GM12801 (cell line): Measurements from ENCODE around the gene SLC4A1AP.

ENCODE experiments used
- TF ChIP-seq, protein P1 (sequence below): IDR thresholded peaks from one replicate; pipeline ENCODE4 v1.5.1; 2011; ENCODE audit warnings: control low read depth; ENCODE audit not compliant: insufficient read length; ENCODE audit errors: extremely low read depth

Gene SLC4A1AP

DNA sequence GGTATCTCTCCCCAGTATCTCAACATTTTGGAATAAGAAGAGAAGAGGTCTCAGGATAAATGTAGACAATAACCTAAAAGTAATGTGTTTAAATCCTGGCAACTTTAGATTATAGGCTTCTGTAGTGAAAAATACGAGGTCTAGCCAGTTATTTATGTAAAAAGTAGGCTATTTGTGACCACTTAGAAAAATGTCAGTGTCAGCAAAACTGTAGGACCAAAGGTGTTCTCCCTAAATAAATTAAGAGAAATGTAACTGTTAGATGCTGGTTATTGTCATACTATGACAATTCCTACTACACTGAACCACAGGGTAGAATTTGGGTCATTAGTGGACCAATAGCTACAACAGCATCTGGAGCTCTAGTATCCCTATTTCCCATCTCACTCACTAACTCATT lies 2.3 kb upstream of the SLC4A1AP start:
- TF ChIP-seq, protein P1, sequence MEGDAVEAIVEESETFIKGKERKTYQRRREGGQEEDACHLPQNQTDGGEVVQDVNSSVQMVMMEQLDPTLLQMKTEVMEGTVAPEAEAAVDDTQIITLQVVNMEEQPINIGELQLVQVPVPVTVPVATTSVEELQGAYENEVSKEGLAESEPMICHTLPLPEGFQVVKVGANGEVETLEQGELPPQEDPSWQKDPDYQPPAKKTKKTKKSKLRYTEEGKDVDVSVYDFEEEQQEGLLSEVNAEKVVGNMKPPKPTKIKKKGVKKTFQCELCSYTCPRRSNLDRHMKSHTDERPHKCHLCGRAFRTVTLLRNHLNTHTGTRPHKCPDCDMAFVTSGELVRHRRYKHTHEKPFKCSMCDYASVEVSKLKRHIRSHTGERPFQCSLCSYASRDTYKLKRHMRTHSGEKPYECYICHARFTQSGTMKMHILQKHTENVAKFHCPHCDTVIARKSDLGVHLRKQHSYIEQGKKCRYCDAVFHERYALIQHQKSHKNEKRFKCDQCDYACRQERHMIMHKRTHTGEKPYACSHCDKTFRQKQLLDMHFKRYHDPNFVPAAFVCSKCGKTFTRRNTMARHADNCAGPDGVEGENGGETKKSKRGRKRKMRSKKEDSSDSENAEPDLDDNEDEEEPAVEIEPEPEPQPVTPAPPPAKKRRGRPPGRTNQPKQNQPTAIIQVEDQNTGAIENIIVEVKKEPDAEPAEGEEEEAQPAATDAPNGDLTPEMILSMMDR: no peak

DNA sequence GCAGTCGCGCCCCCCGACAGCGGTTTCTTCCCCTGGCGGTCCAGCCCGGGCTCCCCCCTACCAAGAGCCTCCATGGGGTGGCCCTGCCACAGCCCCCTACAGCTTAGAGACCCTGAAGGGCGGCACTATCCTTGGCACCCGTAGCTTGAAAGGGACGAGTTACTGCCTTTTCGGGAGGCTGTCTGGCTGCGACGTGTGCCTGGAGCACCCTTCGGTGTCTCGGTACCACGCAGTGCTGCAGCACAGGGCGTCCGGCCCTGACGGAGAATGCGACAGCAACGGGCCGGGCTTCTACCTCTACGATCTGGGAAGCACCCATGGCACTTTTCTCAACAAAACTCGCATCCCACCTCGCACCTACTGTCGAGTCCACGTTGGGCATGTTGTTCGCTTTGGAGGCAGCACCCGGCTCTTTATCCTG lies 475 bp downstream of the SLC4A1AP start:
- TF ChIP-seq, protein P1: no peak

DNA sequence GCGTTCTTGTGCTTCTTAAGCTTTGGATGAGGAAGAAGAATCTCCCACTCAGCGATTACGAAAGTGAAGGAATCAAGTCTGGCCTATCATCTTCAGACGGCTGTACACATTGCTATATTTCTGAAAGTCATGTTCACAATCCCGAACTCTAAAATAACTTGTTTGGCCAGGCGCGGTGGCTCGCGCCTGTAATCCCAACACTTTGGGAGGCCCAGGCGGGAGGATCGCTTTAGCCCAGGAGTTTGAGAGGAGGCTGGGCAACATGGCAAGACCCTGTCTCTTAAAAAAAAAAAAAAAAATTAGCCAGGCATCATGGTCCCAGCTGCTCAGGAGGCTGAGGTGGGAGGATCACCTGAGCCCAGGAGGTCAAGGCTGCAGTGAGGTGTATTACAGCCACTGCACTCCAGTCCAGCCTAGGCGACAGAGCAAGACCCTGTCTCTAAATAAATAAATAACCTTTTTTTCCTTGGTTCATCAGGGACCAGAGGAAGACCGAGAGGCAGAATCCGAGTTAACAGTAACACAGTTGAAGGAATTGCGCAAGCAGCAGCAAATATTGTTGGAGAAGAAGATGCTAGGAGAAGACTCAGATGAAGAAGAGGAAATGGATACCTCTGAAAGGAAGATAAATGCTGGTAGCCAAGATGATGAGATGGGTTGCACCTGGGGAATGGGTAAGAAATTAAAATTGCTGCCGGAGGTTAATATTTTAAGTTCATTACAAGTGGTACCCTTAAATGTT lies 1.1 kb downstream of the SLC4A1AP start:
- TF ChIP-seq, protein P1: no peak

DNA sequence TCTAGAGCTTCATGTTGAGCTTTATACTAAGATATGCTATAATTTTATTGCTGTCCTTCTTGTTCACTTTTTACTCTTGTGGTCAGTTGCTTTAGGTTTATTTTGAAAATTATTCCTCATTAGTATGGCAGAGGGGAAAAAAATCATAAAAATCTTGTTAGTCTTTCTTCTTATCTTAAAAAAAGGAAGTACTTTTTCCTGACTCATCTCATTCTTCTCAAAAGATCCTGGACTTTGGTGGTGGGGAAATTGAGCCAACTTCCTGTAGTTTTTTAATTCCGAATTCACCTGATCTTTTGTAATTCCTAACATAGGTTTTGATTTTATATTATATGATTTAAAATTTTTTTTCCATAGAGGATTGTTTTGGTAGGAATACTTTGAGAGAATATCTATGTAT lies 3.8 kb downstream of the SLC4A1AP start:
- TF ChIP-seq, protein P1: no peak

DNA sequence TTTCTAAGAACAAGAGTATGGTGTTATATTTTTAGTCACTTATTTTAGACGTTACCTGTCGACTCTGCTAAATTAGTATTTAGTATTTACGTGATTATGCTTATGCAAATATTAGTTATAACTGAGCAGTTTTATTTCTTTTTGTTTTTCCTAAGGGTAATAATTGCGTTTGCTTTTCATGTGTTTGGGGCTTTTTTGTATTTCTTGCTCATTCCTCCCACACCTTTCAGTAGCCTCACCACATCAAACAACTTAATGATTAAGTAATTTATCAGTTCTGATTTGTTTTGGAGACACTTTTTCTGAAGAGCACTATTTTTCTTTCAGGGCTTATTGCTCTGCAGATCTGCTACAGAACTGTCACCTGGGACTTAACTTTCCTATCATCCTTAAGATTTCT lies 7.5 kb downstream of the SLC4A1AP start:
- TF ChIP-seq, protein P1: no peak

DNA sequence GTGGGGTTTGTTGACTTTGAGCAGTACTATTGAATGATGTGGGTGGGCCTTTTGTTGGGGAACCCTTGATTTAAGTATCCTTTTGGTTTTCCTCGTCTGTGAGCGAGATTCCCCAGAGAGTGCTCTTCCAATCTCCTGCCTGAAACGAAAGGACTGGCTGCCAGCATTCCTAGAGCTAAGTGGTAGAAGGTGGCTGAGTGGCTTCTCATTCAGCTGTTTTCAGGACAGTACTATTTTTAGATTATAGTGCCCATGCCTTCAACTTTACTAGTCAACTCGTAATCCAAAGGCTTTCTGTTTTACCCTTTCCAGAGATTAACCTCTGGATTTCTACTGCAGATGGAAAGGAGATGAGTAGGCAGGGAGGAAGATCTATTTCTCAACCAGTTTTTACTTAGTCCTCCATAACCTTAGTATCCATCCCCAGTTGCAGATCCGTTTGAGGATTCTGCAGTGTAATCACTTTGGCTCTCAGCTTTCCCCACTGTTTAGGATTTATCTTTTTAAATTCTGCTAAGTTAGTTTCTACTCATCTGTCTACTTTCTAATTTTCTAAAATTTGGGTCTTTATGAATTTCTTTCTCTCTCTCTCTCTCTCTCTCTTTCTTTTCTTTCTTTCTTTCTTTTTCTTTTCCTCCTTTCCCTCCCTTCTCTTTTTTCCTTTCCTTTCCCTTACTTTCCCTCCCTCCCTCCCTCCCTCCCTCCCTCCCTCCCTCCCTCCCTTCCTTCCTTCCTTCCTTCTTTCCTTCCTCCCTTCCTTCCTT lies 9.2 kb downstream of the SLC4A1AP start:
- TF ChIP-seq, protein P1: no peak

DNA sequence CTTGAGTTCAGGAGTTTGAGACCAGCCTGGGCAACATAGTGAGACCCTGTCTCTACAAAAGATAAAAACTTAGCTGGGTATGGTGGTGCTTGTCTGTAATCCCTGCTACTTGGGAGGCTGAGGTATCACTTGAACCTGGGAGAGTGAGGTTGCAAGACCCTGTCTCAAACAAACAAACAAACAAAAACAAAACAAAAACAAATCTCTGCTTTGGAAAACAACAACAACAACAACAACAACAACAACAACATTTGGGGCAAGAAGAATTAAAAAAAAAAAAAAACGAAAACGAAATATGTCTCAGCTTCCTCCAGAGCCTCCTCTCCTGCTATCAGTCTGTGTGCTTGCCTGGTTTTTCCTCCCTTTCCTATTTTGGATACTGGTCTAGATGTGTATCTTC lies 16.9 kb downstream of the SLC4A1AP start:
- TF ChIP-seq, protein P1: no peak
